GM23338 (cell line): ENCODE measurements around the gene PRMT1. TPM values are rescaled to one million over a fixed set of nuclear protein-coding genes. Genes with fewer than 3 reads are reported as not detected.

Experiments
- CREB1 ChIP-seq: fragments of 250-450 bp; sonication (Bioruptor Pico); IDR thresholded peaks from 2 replicates; pipeline ENCODE4 v1.5.0; 2020; ENCODE audit warnings: low read depth, mild to moderate bottlenecking, moderate library complexity
- ETS1 ChIP-seq: IDR thresholded peaks from 2 replicates; pipeline ENCODE4 v1.6.1; 2016; ENCODE audit warnings: antibody characterized with exemption
- EZH2 ChIP-seq: fragments of 200-600 bp; sonication (generic); IDR thresholded peaks from one replicate; pipeline ENCODE4 v1.8.0; 2017; ENCODE audit warnings: antibody characterized with exemption, mild to moderate bottlenecking, low read depth; ENCODE audit not compliant: unreplicated experiment
- NANOG ChIP-seq: IDR thresholded peaks from 2 replicates; pipeline ENCODE4 v1.6.1; 2016; ENCODE audit warnings: antibody characterized with exemption, borderline replicate concordance
- POLR2AphosphoS5 ChIP-seq: IDR thresholded peaks from 2 replicates; pipeline ENCODE4 v1.6.1; 2016; ENCODE audit warnings: antibody characterized with exemption, low read depth
- ZNF114 ChIP-seq: fragments of 250-450 bp; sonication (Bioruptor Pico); IDR thresholded peaks from 2 replicates; pipeline ENCODE4 v1.5.0; 2020; ENCODE audit warnings: mild to moderate bottlenecking, moderate library complexity
- ZNF462 ChIP-seq: fragments of 250-450 bp; sonication (Bioruptor Pico); IDR thresholded peaks from 2 replicates; pipeline ENCODE4 v1.5.0; 2020; ENCODE audit warnings: mild to moderate bottlenecking, moderate library complexity
- polyA plus RNA-seq: library from polyadenylated mRNA; unstranded; fragments of >200 nt; fragmentation: Nextera tagmentation; extraction: Ambion mirVana; gene quantifications from 2 replicates; pipeline ENCODE4 v1.2.1, GENCODE V29; 2016
- total RNA-seq: library from RNA; depleted of rRNA; stranded (reverse); fragments of >200 nt; shearing (Covaris generic); gene quantifications from 2 replicates; pipeline ENCODE4 v1.2.3, GENCODE V29; 2014

PRMT1 gene
- total and polyA plus RNA-seq, 2 experiments from 2014 or later, result 590 to 700 TPM

GRCh38 chr19:49641688-49642491 is 35.2 kb upstream of the PRMT1 start, which contains the start of gene SCAF1 (continued):
- TF ChIP-seq ZNF462 (CRISPR knock-in tag) (no peak), EZH2 (no peak), CREB1 (CRISPR knock-in tag) (peak; percentile 96), NANOG (no peak), ETS1 (peak; percentile 99), ZNF114 (no peak), POLR2AphosphoS5 (peak; percentile 50; the same call in 1 of the 2 replicates)
